Activated naive CD8-positive, alpha-beta T cell treated with anti-CD3 and anti-CD28 coated beads, Interleukin-2, amount 50 U/mL, for 24 hours (primary cell): ENCODE results near the gene ZFPM1.
A peak's percentile ranks its signal among the peaks of the same experiment; 100 is the strongest.

Experiments
- ATAC-seq: fragments of 150-1000 bp; cut with Tn5 transposase; one replicate; pipeline ENCODE4 v1.10.0; 2021
- DNase-seq: peaks from one replicate; pipeline ENCODE4 v3.0.0; 2021
- H3K27ac Mint-ChIP-seq: one replicate; pipeline ENCODE4 v1.8.0; 2021; ENCODE audit warnings: mild to moderate bottlenecking, mixed read lengths
- H3K27me3 Mint-ChIP-seq: one replicate; pipeline ENCODE4 v1.8.0; 2021; ENCODE audit warnings: mixed read lengths
- H3K36me3 Mint-ChIP-seq: one replicate; pipeline ENCODE4 v1.8.0; 2021; ENCODE audit warnings: low read depth, mixed read lengths
- H3K4me1 Mint-ChIP-seq: one replicate; pipeline ENCODE4 v1.8.0; 2021; ENCODE audit warnings: mixed read lengths
- H3K4me3 Mint-ChIP-seq: one replicate; pipeline ENCODE4 v1.8.0; 2021; ENCODE audit warnings: mild to moderate bottlenecking, moderate library complexity, mixed read lengths
- H3K9me3 Mint-ChIP-seq: one replicate; pipeline ENCODE4 v1.8.0; 2021; ENCODE audit warnings: mixed read lengths

Gene ZFPM1

GRCh38 chr16:88426018-88426417 is 27.1 kb upstream of the ZFPM1 start:
- Mint-ChIP-seq H3K4me3 (no peak overlapping the region), H3K27me3 (no peaks in the 10 kb centered on the region), H3K36me3 (no peaks in the 10 kb centered on the region), H3K4me1 (peaks cover 3% of the 10 kb centered on the region), H3K27ac (no peak overlapping the region), H3K9me3 (no peaks in the 10 kb centered on the region)
- ATAC-seq = no peak
- no peak for DNase-seq

- ATAC-seq (no peak), DNase-seq (no peak)
- no peaks in the 10 kb centered on the region for H3K36me3 Mint-ChIP-seq
- no peak overlapping the region for H3K27ac Mint-ChIP-seq
- no peaks in the 10 kb centered on the region for H3K9me3 Mint-ChIP-seq
- no peaks in the 10 kb centered on the region for H3K27me3 Mint-ChIP-seq
- peaks cover 10% of the 10 kb centered on the region for H3K4me1 Mint-ChIP-seq
- H3K4me3 Mint-ChIP-seq = no peak overlapping the region
These were observed 25.7 kb upstream of the ZFPM1 start for GRCh38 chr16:88427376-88427775.

DNA sequence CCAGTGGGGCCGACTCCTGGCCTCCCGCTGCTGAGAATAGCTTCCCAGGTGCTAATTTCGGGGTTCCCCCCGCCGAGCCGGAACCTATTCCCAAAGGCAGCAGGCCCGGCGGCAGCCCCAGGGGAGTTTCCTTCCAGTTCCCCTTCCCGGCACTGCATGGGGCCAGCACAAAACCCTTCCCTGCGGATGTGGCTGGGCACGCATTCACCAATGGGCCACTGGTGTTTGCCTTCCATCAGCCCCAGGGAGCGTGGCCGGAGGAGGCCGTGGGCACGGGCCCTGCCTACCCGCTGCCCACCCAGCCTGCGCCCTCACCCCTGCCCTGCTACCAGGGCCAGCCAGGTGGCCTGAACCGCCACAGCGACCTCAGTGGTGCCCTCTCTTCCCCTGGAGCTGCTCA is 24.9 kb upstream of the ZFPM1 start:
- H3K27ac Mint-ChIP-seq = no peak overlapping the region
- no peak for ATAC-seq
- peaks cover 10% of the 10 kb centered on the region for H3K4me1 Mint-ChIP-seq
- no peaks in the 10 kb centered on the region for H3K27me3 Mint-ChIP-seq
- H3K36me3 Mint-ChIP-seq = no peaks in the 10 kb centered on the region
- no peak for DNase-seq
- H3K9me3 Mint-ChIP-seq = no peaks in the 10 kb centered on the region
- no peak overlapping the region for H3K4me3 Mint-ChIP-seq

- Mint-ChIP-seq H3K4me1 (peaks cover 10% of the 10 kb centered on the region), H3K36me3 (no peaks in the 10 kb centered on the region), H3K27ac (no peak overlapping the region), H3K27me3 (no peaks in the 10 kb centered on the region), H3K9me3 (no peaks in the 10 kb centered on the region), H3K4me3 (no peak overlapping the region)
- ATAC-seq (no peak), DNase-seq (no peak)
These were observed 24.3 kb upstream of the ZFPM1 start for GRCh38 chr16:88428616-88429386.

DNA sequence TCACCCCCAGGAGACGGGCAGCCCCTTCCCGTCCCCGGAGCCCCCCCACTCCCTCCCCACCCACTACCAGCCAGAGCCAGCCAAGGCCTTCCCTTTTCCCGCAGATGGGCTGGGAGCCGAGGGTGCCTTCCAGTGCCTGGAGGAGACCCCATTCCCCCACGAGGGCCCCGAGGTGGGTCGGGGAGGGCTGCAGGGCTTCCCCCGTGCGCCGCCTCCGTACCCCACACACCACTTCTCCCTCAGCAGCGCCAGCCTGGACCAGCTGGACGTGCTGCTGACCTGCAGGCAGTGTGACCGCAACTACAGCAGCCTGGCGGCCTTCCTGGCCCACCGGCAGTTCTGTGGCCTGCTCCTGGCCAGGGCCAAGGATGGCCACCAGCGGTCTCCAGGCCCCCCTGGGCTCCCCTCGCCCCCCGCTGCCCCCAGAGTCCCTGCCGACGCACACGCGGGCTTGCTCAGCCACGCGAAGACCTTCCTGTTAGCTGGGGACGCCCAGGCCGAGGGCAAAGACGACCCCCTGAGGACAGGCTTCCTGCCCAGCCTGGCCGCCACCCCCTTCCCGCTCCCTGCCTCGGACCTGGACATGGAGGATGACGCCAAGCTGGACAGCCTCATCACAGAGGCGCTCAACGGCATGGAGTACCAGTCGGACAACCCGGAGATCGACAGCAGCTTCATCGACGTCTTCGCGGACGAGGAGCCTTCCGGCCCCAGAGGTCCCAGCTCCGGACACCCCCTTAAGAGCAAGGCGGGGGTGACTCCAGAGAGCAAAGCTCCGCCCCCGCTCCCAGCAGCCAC is 23.5 kb upstream of the ZFPM1 start:
- Mint-ChIP-seq H3K36me3 (no peaks in the 10 kb centered on the region), H3K4me3 (peak overlapping the region; percentile 72), H3K4me1 (peaks cover 10% of the 10 kb centered on the region), H3K27me3 (no peaks in the 10 kb centered on the region), H3K27ac (no peak overlapping the region), H3K9me3 (no peaks in the 10 kb centered on the region)
- ATAC-seq = no peak
- no peak for DNase-seq

GRCh38 chr16:88430185-88430523 is 22.9 kb upstream of the ZFPM1 start:
- Mint-ChIP-seq H3K36me3 (no peaks in the 10 kb centered on the region), H3K9me3 (no peaks in the 10 kb centered on the region), H3K4me3 (peak overlapping the region; percentile 72), H3K4me1 (peaks cover 10% of the 10 kb centered on the region), H3K27me3 (no peaks in the 10 kb centered on the region), H3K27ac (no peak overlapping the region)
- ATAC-seq (no peak), DNase-seq (peak; percentile 22)

DNA sequence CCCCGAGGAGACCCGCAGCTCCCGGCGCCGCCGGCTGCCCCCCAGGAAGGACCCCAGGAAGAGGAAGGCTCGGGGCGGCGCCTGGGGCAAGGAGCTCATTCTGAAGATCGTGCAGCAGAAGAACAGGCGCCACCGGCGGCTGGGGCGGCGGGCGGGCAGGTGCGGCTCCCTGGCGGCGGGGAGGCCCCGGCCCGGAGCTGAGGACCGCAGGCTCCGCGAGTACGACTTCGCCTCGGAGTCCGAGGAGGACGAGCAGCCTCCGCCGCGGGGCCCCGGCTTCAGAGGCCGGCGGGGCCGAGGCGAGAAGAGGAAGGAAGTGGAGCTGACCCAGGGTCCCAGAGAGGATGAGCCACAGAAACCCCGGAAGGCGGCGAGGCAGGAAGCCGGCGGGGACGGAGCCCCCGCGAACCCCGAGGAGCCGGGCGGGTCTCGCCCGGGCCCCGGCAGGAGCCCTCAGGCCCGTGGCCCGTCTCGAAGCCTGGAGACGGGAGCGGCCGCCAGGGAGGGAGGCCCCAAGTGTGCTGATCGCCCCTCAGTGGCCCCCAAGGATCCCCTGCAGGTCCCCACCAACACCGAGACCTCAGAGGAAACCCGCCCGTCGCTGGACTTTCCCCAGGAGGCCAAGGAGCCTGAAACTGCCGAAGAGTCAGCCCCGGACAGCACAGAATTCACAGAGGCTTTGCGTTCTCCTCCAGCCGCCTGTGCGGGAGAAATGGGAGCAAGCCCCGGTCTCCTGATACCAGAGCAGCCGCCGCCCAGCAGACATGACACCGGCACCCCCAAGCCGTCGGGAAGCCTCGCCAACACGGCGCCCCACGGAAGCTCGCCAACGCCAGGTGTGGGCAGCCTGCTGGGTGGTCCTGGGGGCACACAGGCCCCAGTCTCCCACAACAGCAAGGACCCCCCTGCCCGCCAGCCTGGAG is 22.3 kb upstream of the ZFPM1 start:
- Mint-ChIP-seq H3K36me3 (no peaks in the 10 kb centered on the region), H3K27me3 (no peaks in the 10 kb centered on the region), H3K4me3 (peak overlapping the region; percentile 72), H3K27ac (no peak overlapping the region), H3K9me3 (no peaks in the 10 kb centered on the region), H3K4me1 (peaks cover 10% of the 10 kb centered on the region)
- DNase-seq = peak; percentile 50
- peak; percentile 37 for ATAC-seq

DNA sequence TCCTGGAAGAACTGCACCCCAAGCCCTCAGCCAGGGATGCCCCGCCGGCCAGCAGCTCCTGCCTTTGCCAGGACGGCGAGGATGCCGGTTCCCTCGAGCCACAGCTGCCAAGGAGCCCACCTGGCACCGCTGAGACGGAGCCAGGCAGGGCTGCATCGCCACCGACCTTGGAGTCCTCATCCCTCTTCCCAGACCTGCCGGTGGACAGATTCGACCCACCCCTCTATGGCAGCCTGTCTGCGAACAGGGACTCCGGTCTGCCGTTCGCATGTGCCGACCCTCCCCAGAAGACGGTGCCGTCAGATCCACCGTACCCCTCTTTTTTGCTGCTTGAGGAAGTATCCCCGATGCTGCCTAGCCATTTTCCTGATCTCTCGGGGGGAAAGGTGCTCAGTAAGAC is 21.4 kb upstream of the ZFPM1 start:
- no peak for DNase-seq
- Mint-ChIP-seq H3K27me3 (no peaks in the 10 kb centered on the region), H3K4me3 (peak overlapping the region; percentile 49), H3K36me3 (no peaks in the 10 kb centered on the region), H3K4me1 (peaks cover 10% of the 10 kb centered on the region), H3K9me3 (no peaks in the 10 kb centered on the region), H3K27ac (no peak overlapping the region)
- no peak for ATAC-seq

DNA sequence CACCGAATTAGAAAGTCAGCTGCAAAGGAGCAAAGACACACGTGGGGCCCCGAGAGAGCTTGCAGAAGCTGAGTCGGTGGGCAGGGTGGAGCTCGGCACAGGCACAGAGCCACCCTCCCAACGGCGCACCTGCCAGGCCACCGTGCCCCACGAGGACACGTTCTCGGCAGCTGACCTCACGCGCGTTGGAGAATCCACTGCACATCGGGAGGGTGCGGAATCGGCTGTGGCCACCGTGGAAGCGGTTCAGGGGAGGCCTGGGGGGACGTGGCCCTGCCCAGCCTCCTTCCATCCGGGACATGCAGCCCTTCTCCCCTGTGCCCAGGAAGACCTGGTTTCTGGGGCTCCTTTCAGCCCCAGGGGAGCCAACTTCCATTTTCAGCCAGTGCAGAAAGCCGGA is 20.9 kb upstream of the ZFPM1 start:
- peaks cover 10% of the 10 kb centered on the region for H3K4me1 Mint-ChIP-seq
- H3K4me3 Mint-ChIP-seq = peak overlapping the region; percentile 49
- no peaks in the 10 kb centered on the region for H3K36me3 Mint-ChIP-seq
- ATAC-seq (no peak), DNase-seq (no peak)
- H3K27ac Mint-ChIP-seq = no peak overlapping the region
- H3K27me3 Mint-ChIP-seq = no peaks in the 10 kb centered on the region
- H3K9me3 Mint-ChIP-seq = no peaks in the 10 kb centered on the region

- H3K36me3 Mint-ChIP-seq = no peaks in the 10 kb centered on the region
- H3K4me1 Mint-ChIP-seq = peaks cover 10% of the 10 kb centered on the region
These were observed 20.3 kb upstream of the ZFPM1 start for GRCh38 chr16:88432753-88433152.

DNA sequence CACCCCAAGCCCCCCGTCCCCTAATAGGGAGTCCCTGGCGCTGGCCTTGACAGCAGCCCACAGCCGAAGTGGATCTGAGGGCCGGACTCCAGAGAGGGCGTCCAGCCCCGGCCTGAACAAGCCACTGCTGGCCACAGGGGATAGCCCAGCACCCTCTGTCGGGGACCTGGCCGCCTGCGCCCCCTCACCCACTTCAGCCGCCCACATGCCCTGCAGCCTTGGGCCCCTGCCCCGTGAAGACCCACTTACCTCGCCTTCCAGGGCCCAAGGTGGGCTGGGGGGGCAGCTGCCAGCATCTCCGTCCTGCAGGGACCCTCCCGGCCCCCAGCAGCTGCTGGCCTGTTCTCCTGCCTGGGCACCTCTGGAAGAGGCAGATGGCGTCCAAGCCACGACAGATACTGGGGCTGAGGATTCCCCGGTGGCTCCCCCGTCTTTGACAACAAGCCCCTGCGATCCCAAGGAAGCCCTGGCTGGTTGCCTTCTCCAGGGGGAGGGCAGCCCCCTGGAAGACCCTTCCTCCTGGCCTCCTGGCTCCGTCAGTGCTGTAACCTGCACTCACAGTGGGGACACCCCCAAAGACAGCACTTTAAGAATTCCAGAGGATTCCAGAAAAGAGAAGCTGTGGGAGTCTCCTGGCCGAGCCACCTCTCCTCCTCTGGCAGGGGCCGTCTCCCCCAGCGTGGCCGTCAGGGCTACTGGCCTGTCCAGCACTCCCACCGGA is 19.3 kb upstream of the ZFPM1 start:
- no peak overlapping the region for H3K27ac Mint-ChIP-seq
- H3K9me3 Mint-ChIP-seq = no peaks in the 10 kb centered on the region
- no peak overlapping the region for H3K4me3 Mint-ChIP-seq
- peaks cover 10% of the 10 kb centered on the region for H3K4me1 Mint-ChIP-seq
- DNase-seq (no peak), ATAC-seq (no peak)
- no peaks in the 10 kb centered on the region for H3K27me3 Mint-ChIP-seq
- no peaks in the 10 kb centered on the region for H3K36me3 Mint-ChIP-seq

More at GRCh38 chr16:88432753-88433152, 20.3 kb upstream of the ZFPM1 start:
- H3K27ac Mint-ChIP-seq = no peak overlapping the region
- no peak for DNase-seq
- H3K27me3 Mint-ChIP-seq = no peaks in the 10 kb centered on the region
- ATAC-seq = no peak
- H3K9me3 Mint-ChIP-seq = no peaks in the 10 kb centered on the region
- no peak overlapping the region for H3K4me3 Mint-ChIP-seq

GRCh38 chr16:88434353-88434690 is 18.8 kb upstream of the ZFPM1 start:
- Mint-ChIP-seq H3K4me3 (no peak overlapping the region), H3K27me3 (no peaks in the 10 kb centered on the region), H3K36me3 (no peaks in the 10 kb centered on the region), H3K27ac (no peak overlapping the region), H3K4me1 (peaks cover 10% of the 10 kb centered on the region), H3K9me3 (no peaks in the 10 kb centered on the region)
- DNase-seq = no peak
- ATAC-seq = no peak

- no peaks in the 10 kb centered on the region for H3K9me3 Mint-ChIP-seq
- peaks cover 9% of the 10 kb centered on the region for H3K4me1 Mint-ChIP-seq
- no peak overlapping the region for H3K4me3 Mint-ChIP-seq
- no peak for DNase-seq
- no peaks in the 10 kb centered on the region for H3K36me3 Mint-ChIP-seq
- H3K27me3 Mint-ChIP-seq = no peaks in the 10 kb centered on the region
- H3K27ac Mint-ChIP-seq = no peak overlapping the region
- ATAC-seq = no peak
These were observed 18.3 kb upstream of the ZFPM1 start for GRCh38 chr16:88434746-88435145.
